Dermis blood vessel endothelial cell (primary cell): ENCODE measurements around the gene USP20. TPM values are rescaled to one million over a fixed set of nuclear protein-coding genes. Genes with fewer than 3 reads are reported as not detected.
"Not testable (repeated sequence)": the region's sequence is repeated elsewhere in the genome, so short reads cannot be mapped to it uniquely, and the experiment has no call there.

Source experiments
- DNase-seq: peaks from one replicate; pipeline ENCODE4 v3.0.0; 2010
- total RNA-seq: library from RNA; depleted of rRNA; stranded (reverse); fragments of >200 nt; gene quantifications from 2 replicates; pipeline ENCODE4 v1.2.3, GENCODE V29; 2014

USP20 gene
- total RNA-seq, 1 donor from 2014 or later = 11.2 TPM

DNA sequence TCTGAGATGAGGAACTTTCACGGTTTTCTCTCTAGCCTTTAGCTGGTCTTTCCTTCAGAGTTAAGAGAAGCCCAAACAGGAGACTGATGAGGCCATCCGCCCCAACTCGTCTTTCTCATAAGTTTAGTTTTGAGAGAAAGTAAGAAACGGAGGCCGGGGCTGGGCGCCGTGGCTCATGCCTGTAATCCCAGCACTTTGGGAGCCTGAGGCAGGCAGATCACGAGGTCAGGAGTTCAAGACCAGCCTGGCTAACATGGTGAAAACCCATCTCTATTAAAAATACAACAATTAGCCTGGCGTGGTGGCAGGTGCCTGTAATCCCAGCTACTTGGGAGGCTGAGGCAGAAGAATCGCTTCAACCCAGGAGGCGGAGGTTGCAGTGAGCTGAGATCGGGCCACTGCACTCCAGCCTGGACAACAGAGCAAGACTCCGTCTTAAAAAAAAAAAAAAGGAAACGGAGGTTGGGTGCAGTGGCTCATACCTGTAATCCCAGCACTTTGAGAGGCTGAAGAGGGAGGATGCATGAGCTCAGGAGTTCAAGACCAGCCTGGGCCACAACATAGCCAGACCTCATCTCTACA lies 55.6 kb downstream of the USP20 start:
- not testable (repeated sequence) for DNase-seq

DNA sequence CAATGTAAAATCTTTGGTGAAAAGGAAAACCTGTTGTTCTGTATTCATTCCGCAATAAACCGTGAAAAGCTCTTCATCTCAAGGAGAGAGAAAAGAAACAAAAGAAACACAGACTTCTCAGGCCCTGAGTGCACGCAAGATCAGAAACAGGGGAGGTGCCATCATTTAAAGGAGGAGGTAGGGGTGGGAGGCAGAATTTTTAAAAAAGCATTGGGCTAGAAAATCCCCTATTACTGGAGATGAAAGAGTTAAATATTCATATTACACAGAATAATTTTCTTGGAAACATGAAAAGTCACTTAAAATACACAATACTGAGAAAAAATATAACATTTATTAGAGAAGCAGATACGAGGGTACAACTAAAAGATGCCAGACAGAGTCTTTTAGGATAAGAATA lies 56.3 kb downstream of the USP20 start:
- DNase-seq = no peak

DNA sequence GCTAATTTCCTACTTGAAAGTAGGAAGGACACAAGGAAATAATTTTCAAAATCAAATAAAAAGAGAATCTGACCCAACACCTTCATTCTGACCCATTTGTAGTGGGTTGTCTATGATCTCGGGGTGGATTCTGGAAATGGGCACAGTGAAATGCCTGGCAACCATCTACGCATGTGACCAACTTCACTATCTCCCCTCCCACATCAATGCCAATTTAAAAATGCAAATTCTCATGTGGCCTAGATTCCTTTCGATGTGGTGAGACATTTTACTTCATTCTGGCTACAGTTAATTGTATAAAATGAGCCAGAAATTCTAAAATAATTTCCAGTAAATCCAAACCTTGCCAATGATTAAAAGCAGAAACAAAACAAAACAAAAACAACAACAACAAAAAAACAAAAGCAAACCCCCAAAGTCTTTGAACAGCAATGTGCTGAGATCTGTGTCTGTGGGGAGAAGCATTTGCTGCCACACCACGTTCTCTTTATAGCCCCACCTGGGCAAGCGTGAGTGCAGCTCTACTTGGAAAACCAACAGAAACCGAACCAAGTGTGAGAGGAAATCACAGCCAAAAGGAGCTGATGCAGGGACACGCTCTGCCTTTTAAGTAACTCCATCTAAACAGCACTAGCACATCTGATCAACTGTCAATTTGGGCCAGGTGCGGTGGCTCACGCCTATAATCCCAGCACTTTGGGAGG lies 59.0 kb downstream of the USP20 start:
- no peak for DNase-seq

- DNase-seq = no peak
Observed at GRCh38 chr9:129895376-129896268, 60.4 kb downstream of the USP20 start.

DNA sequence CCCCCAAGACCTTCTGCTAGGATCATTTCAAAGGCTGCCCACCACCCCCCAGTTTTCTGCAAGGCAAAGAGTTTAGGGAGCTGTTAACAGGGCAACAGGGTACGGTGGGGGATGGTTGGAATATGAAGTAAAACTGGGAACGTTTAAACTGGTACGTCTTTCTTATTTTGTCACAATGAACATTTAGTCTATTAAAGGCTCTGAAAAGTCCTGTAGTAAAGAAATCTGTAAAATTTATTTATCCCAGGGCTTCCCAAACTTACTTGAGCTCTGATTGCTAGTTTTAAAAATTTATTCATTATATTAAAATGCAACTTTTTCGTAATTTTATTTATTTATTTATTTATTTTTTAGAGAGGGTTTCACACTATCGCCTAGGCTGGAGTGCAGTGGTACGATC lies 62.0 kb downstream of the USP20 start:
- no peak for DNase-seq

DNA sequence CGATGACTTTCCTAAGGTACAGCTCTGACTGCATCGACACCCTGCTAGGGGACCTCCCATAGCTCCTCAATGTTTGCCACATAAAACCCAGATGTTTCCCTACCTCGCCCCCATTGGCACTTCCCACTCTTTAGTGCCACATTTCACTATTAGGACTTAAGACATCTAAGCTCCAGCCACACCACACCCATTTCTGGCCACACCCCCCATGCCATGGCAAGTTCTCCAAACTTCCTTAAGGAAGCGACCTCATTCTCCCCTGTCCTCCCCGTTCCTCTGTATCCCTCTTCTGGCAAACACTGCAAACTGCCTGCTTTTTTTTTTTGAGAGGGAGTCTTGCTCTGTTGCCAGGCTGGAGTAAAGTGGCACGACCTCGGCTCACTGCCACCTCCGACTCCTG lies 62.9 kb downstream of the USP20 start:
- peak; percentile 50 for DNase-seq

DNA sequence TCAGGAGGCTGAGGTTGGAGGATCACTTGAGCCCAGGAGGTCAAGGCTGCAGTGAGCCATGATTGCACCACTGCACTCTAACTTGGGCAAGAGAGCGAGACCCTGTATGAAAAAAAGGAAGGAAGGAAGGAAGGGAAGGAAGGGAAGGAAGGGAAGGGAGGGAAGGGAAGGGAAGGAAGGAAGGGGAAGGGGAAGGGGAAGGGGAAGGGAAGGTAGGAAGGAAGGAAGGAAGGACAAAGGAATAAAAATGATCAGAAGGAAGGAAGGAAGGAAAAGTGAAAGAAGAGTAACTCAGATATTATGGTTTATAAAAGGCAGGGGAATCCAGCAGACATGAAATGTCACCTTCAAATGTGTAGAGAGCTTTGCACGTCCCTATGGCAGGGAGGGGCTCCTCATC lies 64.4 kb downstream of the USP20 start:
- no peak for DNase-seq

GRCh38 chr9:129900263-129901027 lies 65.2 kb downstream of the USP20 start:
- DNase-seq = no peak

DNA sequence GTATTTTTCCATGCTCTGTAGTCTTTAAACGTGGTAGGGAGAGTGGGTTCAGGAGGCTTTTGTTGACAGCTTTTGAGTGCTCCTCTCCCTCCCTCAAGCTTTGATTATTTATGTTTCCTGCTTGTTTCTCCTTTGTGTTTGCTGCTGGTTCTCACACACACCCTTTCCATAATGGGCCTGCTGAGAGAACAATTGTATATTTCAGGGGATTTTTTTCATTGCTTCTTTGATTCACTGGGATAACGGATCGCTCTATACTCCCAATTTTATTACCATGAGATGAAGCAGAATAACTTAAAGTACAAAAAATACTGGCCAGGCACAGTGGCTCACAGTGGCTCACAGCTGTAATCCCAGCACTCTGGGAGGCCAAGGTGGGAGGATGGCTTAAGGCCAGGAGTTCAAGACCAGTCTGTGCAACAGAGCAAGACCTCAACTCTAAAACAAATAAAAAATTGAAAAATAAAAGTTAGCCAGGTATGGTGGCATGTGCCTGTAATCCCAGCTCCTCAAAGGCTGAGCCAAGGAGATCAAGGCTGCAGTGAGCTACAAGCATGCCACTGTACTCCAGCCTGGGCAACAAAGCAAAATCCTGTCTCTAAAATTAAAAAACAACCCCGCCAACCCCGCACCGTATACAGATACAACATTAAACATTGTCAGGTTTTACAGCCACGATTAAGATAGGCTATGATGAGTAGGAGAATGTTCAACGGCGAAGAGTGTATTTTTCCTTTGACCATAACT lies 66.9 kb downstream of the USP20 start:
- DNase-seq = no peak

GRCh38 chr9:129902740-129903134 lies 67.5 kb downstream of the USP20 start:
- DNase-seq = no peak

DNA sequence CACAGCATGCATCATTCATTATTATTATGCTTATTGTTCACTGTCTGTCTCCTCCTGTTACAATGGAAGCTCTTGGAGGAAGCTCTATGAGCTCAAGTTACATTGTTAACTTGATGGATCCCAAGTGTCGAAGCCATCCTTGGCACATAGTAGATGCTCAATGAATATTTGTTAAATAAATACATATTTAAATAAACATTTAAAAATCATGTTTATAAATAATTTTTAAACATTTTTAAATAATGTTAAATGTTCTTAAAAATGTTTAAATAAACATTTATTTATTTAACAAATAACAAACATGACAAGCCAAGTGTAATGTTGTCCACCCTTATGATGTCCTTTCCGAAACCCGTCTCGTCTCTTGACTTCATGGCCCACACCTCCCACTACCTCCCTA lies 69.5 kb downstream of the USP20 start:
- DNase-seq = no peak

DNA sequence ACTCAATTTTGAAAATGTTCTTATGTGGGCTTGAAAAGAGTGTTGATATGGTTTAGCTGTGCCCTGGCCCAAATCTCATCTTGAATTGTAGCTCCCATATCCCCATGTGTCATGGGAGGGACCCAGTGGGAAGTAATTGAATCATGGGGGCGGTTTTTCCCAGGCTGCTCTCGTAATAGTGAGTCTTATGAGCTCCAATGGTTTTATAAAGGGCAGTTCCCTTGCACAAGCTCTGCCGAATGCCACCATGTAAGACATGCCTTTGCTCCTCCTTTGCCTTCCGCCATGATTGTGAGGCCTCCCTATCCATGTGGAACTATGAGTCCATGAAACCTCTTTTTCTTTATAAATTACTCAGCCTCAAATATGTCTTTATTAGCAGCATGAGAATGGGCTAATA lies 71.0 kb downstream of the USP20 start:
- DNase-seq = no peak

DNA sequence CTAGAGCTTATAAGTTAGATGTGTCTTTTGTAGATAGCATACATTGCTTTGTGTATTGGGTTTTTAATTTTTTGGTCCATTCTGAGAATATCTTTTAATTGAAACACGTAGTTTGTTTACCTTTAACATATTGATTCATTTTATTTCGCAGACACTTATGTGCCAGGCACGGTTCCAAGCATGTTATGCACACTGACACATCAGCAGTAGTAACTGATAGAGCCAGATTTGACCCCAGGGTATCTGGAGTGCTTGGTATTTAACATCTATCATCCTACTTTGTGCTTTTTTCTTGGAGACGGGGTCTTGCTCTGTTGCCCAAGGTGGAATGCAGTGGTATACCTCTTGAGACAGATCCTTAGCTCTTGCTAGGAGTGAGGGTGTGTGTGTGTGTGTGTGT lies 71.9 kb downstream of the USP20 start:
- no peak for DNase-seq

- DNase-seq = no peak
Observed at GRCh38 chr9:129908906-129909305, 73.6 kb downstream of the USP20 start.

DNA sequence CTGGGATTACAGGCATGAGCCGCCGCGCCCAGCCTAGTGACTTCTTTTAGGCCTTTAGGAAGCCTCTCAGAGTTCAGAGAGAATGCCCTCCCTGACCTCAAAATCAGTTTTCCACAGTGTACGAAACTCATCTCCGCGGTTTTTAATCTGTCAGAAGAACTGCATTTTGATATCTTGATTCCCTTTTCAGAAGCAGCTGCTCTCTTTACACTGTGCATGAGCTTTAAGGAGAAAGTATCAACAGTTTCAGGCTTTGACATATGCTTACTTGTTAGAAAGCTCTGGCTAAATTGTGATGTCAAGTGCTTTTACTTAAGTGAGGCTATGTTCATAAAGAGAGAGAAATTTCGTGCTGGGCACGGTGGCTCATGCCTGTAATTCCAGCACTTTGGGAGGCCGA lies 74.6 kb downstream of the USP20 start:
- DNase-seq = no peak

DNA sequence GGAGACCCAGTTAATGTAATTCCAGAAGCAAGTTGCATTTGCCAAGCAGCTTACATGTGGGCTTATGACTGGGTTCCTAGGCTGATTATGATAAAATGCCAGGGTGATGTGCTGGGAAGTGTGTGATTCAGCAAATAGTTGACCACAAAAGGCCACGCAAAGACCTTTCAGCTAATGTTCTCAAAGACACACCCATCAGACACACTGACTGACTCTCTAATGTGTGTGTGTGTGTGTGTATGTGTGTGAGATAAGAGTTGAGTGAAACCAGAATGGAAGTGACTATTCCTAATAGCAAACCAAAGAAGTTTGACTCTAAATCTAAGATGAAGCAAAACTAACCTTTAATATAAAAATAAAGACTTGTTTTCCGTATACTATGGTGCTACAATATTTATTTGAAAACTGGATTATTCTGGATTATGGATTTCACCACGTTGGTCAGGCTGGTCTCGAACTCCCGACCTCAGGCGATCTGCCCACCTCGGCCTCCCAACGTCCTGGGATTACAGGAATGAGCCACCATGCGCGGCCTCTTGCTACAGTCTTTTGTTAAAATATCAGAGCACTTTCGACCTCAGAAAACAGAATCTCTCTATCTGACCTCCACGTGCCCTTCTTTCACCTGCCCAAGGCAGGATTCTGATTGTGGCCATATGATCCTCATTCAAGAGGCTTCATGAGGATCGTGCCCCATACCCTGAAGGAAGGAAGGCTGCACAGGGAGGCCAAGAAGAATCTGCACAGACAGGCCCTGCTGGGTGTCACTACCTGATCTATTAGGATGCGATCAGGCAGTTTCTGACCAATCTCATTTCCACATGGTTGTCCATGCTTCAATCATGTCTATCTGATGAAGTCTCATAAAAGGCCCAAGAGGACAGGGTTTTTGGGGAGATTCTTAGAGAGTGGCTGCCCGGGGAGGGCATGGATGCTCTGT lies 75.6 kb downstream of the USP20 start:
- DNase-seq = peak; percentile 92

DNA sequence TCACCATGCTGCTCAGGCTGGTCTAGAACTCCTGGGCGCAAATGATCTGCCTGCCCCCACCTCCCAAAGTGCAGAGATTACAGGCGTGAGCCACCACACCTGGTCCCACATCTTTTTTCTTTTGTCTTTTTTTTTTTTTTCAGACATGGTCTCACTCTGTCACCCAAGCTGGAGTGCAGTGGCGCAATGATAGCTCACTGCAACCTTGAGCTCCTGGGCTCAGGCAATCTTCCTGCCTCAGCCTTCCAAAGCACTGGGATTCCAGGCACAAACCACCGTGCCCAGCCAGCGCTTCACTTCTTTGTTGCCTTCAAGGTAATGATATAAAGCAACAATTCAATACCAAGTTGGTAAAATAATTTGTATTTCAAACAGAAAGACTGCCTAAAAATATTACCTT lies 78.8 kb downstream of the USP20 start:
- DNase-seq = no peak

GRCh38 chr9:129916707-129917106 lies 81.4 kb downstream of the USP20 start:
- DNase-seq = no peak

DNA sequence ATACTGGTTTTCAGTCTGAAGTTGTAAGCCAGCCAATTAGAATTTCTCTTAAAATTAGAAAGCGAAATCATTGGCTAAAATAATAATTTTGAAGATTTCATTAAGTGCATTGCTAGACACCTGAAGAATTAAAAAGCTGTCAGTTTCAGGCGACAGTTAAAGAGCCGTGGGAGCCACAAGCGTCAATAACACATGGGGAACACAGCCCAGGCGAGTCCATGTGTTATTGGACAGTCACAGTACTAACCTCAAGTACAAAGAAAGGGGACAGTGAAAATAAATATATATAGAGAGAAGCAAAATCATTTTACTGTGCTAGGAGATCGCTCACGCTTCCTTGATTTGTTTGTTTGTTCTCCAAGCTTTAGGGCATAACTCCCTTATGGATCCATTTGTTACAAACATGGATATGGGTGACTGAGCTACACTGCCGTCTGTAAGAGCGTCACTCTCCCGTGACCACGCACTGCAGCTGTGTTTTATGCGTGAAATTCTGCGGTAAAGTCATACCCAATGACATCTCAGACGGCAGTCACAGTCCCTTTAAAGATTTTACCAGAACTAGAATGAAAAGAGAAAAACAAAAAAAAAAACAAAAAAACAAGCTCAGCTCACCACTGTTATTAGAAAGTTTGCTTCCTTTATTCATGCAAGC lies 83.2 kb downstream of the USP20 start:
- DNase-seq = no peak

DNA sequence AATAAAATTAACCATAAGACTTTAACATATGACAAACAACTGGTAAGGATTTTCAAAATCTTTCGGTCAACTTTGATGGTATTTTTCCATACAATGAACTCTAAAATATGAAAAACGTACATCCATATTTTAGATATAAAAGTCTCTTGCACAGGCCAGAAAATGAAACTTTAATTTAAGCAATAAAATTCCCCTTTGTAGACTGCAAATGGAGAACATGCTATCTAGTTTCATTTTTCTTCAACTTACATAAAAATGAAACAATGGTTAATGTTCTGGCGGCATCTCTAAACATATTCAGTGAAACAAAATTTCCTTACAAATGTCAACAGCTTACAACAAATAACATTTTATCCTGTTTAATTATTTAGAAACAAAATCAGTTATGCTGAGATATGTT lies 84.0 kb downstream of the USP20 start:
- DNase-seq = no peak

DNA sequence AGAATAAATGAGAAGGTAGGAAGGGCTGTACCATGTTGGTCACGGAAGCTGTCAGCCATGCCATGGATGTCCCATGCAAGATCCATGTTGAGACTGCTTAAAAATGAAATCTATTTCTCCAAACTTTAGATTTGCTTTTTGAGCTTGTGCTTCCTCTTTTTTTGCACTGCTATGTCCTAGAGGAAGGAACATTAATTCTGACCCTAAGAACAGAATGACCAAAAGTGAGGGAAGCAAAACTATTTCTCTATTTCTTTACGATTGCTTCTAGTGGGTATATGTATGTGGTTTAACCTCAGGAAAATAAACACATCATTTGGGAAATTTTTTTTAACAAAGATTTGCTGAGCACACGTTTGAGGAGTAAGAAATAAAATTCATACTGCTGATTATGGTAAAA lies 84.6 kb downstream of the USP20 start:
- no peak for DNase-seq
